Measurements from ENCODE around the gene HYLS1.
A peak's percentile ranks its signal among the peaks of the same experiment; 100 is the strongest.
"Not testable (repeated sequence)": the region's sequence is repeated elsewhere in the genome, so short reads cannot be mapped to it uniquely, and the experiment has no call there.

Gene HYLS1

GRCh38 chr11:125887373-125888324 lies at the start of gene HYLS1:
Gene HYLS1 (plus strand): TSS chr11:125887668. CDS start chr11:125899369, 11,701 bp downstream.
- peak; percentile 96 for DNase-seq

GRCh38 chr11:125842321-125842948 lies 45.0 kb upstream of the HYLS1 start:
- DNase-seq: no peak

- no peak for DNase-seq
Measured at GRCh38 chr11:125846188-125846587, 41.3 kb upstream of the HYLS1 start.

- DNase-seq: not testable (repeated sequence)
Measured at GRCh38 chr11:125857670-125858069, 29.8 kb upstream of the HYLS1 start.

GRCh38 chr11:125862786-125863185 lies 24.7 kb upstream of the HYLS1 start:
- not testable (repeated sequence) for DNase-seq

- not testable (repeated sequence) for DNase-seq
Measured at GRCh38 chr11:125865354-125865753, 22.1 kb upstream of the HYLS1 start.

- DNase-seq: no peak
Measured at GRCh38 chr11:125869521-125869920, 17.9 kb upstream of the HYLS1 start.

- DNase-seq: no peak
Measured at GRCh38 chr11:125871391-125872137, 15.9 kb upstream of the HYLS1 start.

- no peak for DNase-seq
Measured at GRCh38 chr11:125872138-125872491, 15.4 kb upstream of the HYLS1 start.

- DNase-seq: no peak
Measured at GRCh38 chr11:125873881-125874555, 13.4 kb upstream of the HYLS1 start.

- DNase-seq: no peak
Measured at GRCh38 chr11:125874556-125875124, 12.8 kb upstream of the HYLS1 start.

- DNase-seq: no peak
Measured at GRCh38 chr11:125881291-125881690, 6.2 kb upstream of the HYLS1 start.

GRCh38 chr11:125883375-125883774 lies 4.1 kb upstream of the HYLS1 start:
- DNase-seq: no peak

GRCh38 chr11:125886997-125887372 lies 483 bp upstream of the HYLS1 start:
- DNase-seq: peak; percentile 70

GRCh38 chr11:125890447-125891100 lies 3.1 kb downstream of the HYLS1 start:
- DNase-seq: no peak

GRCh38 chr11:125892071-125892470 lies 4.6 kb downstream of the HYLS1 start:
- DNase-seq: no peak

- no peak for DNase-seq
Measured at GRCh38 chr11:125892994-125893393, 5.5 kb downstream of the HYLS1 start.

- DNase-seq: no peak
Measured at GRCh38 chr11:125901872-125902271, 14.4 kb downstream of the HYLS1 start.

GRCh38 chr11:125902277-125902926 lies 14.9 kb downstream of the HYLS1 start:
- no peak for DNase-seq

- DNase-seq: peak; percentile 93
Measured at GRCh38 chr11:125902927-125903710, 15.7 kb downstream of the HYLS1 start, which contains the start of gene PUS3. Gene PUS3 (minus strand): TSS chr11:125903206. CDS start chr11:125896284, 6,922 bp downstream.
